Ectodermal cell (in vitro differentiated cells): ENCODE data around the gene GJA9.

ENCODE experiments used
- H3K27ac ChIP-seq: 2 replicates; pipeline ENCODE4 v1.7.0; 2013; ENCODE audit warnings: mild to moderate bottlenecking, low read depth, low read length; ENCODE audit not compliant: insufficient read depth, poor library complexity, severe bottlenecking
- H3K27me3 ChIP-seq: 2 replicates; pipeline ENCODE4 v1.7.0; 2013; ENCODE audit warnings: mild to moderate bottlenecking, low read length; ENCODE audit not compliant: insufficient read depth, control insufficient read depth, poor library complexity, severe bottlenecking
- H3K36me3 ChIP-seq: one replicate; pipeline ENCODE4 v1.7.0; 2013; ENCODE audit warnings: low read length; ENCODE audit not compliant: control insufficient read depth, insufficient read depth
- H3K4me1 ChIP-seq: one replicate; pipeline ENCODE4 v1.7.0; 2013; ENCODE audit warnings: low read length; ENCODE audit not compliant: control insufficient read depth, insufficient read depth
- H3K4me3 ChIP-seq: 2 replicates; pipeline ENCODE4 v1.7.0; 2013; ENCODE audit warnings: low read depth, low read length, control low read depth; ENCODE audit not compliant: insufficient read depth
- H3K9me3 ChIP-seq: 2 replicates; pipeline ENCODE4 v1.7.0; 2013; ENCODE audit warnings: mild to moderate bottlenecking, low read length, moderate library complexity; ENCODE audit not compliant: control insufficient read depth
- WGBS, 2 experiments: methylation state at CpG; one replicate each; pipeline ENCODE4 v1.1.7; 2013; ENCODE audit warnings: missing lambda C conversion rate in 2 of 2; 5-methylcytosine and 5-hydroxymethylcytosine counted together

Gene GJA9

DNA sequence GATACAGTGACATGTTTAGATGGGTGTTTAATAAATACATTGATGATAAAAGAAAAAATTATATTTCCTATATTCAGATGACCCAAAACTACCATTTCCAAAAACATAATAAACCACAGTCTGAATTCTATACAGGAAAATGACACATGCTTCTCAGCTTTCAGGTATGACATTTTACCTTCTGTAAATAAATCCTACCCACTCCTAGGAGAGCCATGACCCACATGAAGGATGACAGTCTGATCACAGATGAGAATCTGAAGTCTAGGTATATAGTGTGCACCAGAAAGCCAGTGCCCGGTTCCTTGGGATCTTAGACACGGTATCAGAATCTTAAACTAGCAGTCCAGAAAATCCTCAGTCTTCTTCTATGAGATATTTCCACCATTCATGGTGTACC is 3.7 kb upstream of the GJA9 start:
- H3K27ac ChIP-seq = no peak overlapping the region
- no peaks in the 10 kb centered on the region for H3K4me1 ChIP-seq
- no peaks in the 10 kb centered on the region for H3K27me3 ChIP-seq
- no peaks in the 10 kb centered on the region for H3K9me3 ChIP-seq
- no peaks in the 10 kb centered on the region for H3K36me3 ChIP-seq
- H3K4me3 ChIP-seq = no peak overlapping the region
- WGBS, 2 experiments = 85 to 88% methylated on average over 2 of the region's 2 CpGs

DNA sequence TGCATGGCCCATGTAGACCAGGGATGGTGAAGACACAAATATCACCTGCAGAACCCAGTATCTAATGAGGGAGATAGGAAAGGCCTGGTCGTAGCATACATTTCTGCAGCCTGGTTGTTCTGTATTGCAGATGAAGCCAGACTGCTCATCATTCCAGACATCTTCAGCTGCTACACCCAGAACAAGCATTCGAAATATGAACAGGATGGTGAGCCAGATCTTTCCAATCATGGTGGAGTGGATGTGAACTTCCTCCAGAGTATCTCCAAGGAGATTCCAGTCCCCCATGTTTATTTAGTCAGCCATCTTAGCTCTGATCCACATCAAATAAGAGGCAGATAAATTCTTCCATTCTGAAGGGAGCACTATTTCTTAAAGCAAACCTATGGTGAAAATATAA is 5.6 kb downstream of the GJA9 start:
- H3K4me3 ChIP-seq = no peak overlapping the region
- H3K4me1 ChIP-seq = peaks cover 11% of the 10 kb centered on the region
- H3K9me3 ChIP-seq = no peaks in the 10 kb centered on the region
- no peaks in the 10 kb centered on the region for H3K27me3 ChIP-seq
- no peaks in the 10 kb centered on the region for H3K36me3 ChIP-seq
- H3K27ac ChIP-seq = no peak overlapping the region
- WGBS, 2 experiments = 84 to 87% methylated on average over 2 of the region's 2 CpGs

- H3K27ac ChIP-seq = peak within 1 kb of the TSS; percentile 2
- peaks cover 11% of the 10 kb centered on the region for H3K4me1 ChIP-seq
- no peaks in the 10 kb centered on the region for H3K27me3 ChIP-seq
- 0% methylated on average over 68 to 69 of the region's 69 CpGs for WGBS, 2 experiments
- no peaks in the 10 kb centered on the region for H3K36me3 ChIP-seq
- H3K9me3 ChIP-seq = no peaks in the 10 kb centered on the region
- peak within 1 kb of the TSS; percentile 79 for H3K4me3 ChIP-seq
Observed at GRCh38 chr1:38873027-38873969, 8.1 kb downstream of the GJA9 start, which contains the start of gene MYCBP. MYCBP (minus strand) TSS chr1:38873348; CDS start chr1:38873305, 43 bp downstream.

GRCh38 chr1:38872401-38873026 is 8.9 kb downstream of the GJA9 start:
- H3K36me3 ChIP-seq = no peaks in the 10 kb centered on the region
- no peaks in the 10 kb centered on the region for H3K27me3 ChIP-seq
- WGBS, 2 experiments = 5 to 10% methylated on average over 25 of the region's 25 CpGs
- H3K4me1 ChIP-seq = peaks cover 11% of the 10 kb centered on the region
- H3K9me3 ChIP-seq = no peaks in the 10 kb centered on the region
- no peak overlapping the region for H3K27ac ChIP-seq
- peak overlapping the region; percentile 79 for H3K4me3 ChIP-seq

DNA sequence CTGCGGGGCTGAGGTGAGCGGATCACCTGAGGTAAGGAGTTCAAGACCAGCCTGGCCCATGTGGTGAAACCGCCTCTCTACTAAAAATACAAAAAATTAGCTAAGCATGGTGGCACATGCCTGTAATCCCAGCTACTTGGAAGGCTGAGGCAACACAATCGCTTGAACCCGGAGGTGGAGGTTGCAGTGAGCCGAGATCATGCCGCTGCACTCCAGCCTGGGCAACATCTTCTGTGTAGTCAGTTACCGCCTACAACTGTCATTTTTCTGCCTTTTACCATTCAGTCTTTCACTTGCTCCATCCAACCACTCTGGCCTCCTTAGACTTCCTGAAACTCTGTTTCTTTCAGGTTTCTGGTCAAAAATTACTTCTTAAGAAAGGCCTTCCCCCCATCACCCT is 10.4 kb downstream of the GJA9 start:
- Histone ChIP-seq H3K36me3 (no peaks in the 10 kb centered on the region), H3K27ac (no peak overlapping the region), H3K27me3 (no peaks in the 10 kb centered on the region), H3K9me3 (no peaks in the 10 kb centered on the region), H3K4me1 (peaks cover 11% of the 10 kb centered on the region), H3K4me3 (no peak overlapping the region)
- 93 to 94% methylated on average over 8 of the region's 8 CpGs for WGBS, 2 experiments

DNA sequence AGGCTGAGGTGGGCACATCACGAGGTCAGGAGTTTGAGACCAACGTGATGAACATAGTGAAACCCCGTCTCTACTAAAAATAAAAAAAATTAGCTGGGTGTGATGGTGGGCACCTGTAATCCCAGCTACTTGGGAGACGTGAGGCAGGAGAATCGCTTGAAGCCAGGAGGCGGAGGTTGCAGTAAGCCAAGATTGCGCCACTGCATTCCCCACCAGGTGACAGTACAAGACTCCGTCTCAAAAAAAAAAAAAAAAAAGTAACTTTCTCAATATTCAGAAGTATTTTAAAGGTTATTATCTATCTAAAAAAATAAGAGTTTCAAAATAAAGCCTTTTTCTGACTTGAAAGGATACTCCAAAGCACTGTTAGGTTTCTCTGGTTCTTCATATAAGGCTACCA is 14.2 kb downstream of the GJA9 start:
- WGBS, 2 experiments = 94 to 95% methylated on average over 7 of the region's 8 CpGs
- no peaks in the 10 kb centered on the region for H3K4me1 ChIP-seq
- no peaks in the 10 kb centered on the region for H3K9me3 ChIP-seq
- H3K27me3 ChIP-seq = no peaks in the 10 kb centered on the region
- no peak overlapping the region for H3K4me3 ChIP-seq
- peaks cover 4% of the 10 kb centered on the region for H3K36me3 ChIP-seq
- H3K27ac ChIP-seq = no peak overlapping the region

- Histone ChIP-seq H3K4me1 (peaks cover 4% of the 10 kb centered on the region), H3K36me3 (peaks cover 4% of the 10 kb centered on the region), H3K4me3 (no peak overlapping the region), H3K9me3 (no peaks in the 10 kb centered on the region), H3K27me3 (no peaks in the 10 kb centered on the region), H3K27ac (no peak overlapping the region)
- WGBS, 2 experiments = 84 to 90% methylated on average over 3 to 4 of the region's 4 CpGs
Observed at GRCh38 chr1:38865112-38865715, 16.2 kb downstream of the GJA9 start.

GRCh38 chr1:38860454-38860795 is 21.0 kb downstream of the GJA9 start:
- 31 to 35% methylated on average over 6 of the region's 6 CpGs for WGBS, 2 experiments
- peaks cover 4% of the 10 kb centered on the region for H3K4me1 ChIP-seq
- H3K27me3 ChIP-seq = no peaks in the 10 kb centered on the region
- H3K4me3 ChIP-seq = peak overlapping the region; percentile 95
- H3K36me3 ChIP-seq = peaks cover 5% of the 10 kb centered on the region
- no peaks in the 10 kb centered on the region for H3K9me3 ChIP-seq
- H3K27ac ChIP-seq = no peak overlapping the region

- Histone ChIP-seq H3K4me3 (peak within 1 kb of the TSS; percentile 95), H3K36me3 (peaks cover 10% of the 10 kb centered on the region), H3K27me3 (no peaks in the 10 kb centered on the region), H3K27ac (no peak within 1 kb of the TSS), H3K4me1 (peaks cover 4% of the 10 kb centered on the region), H3K9me3 (no peaks in the 10 kb centered on the region)
- WGBS, 2 experiments = 1% methylated on average over 70 of the region's 70 CpGs
Observed at GRCh38 chr1:38859561-38860453, 21.6 kb downstream of the GJA9 start, which contains the start of gene RRAGC. RRAGC (minus strand) TSS chr1:38859772; CDS start chr1:38859646, 126 bp downstream.
